Liver (tissue), 9 donors: ENCODE results near the gene KSR2. TPM values are rescaled to one million over a fixed set of nuclear protein-coding genes. Genes with fewer than 3 reads are reported as not detected.

Experiments
- DNase-seq: peaks from one replicate; pipeline ENCODE4 v3.0.0-alpha.2; 2017; ENCODE audit warnings: low spot score
- H3K27ac ChIP-seq, 2 donors: one replicate each; pipeline ENCODE4 v1.7.0; 2013; ENCODE audit warnings: inconsistent platforms in 2 of 2, low read length in 2 of 2, control low read depth in 1 of 2, low read depth in 1 of 2, mild to moderate bottlenecking in 1 of 2
- H3K27me3 ChIP-seq, 4 donors: one replicate each; pipeline versions ENCODE4 v1.6.1 to v1.7.0; 2013; ENCODE audit warnings: low read length in 3 of 4, inconsistent platforms in 1 of 4, mild to moderate bottlenecking in 1 of 4, moderate library complexity in 1 of 4; ENCODE audit not compliant: control insufficient read depth in 4 of 4, insufficient read depth in 4 of 4
- H3K36me3 ChIP-seq, 4 donors: one replicate each; pipeline versions ENCODE4 v1.6.1 to v1.7.0; 2013; ENCODE audit warnings: low read length in 3 of 4, mild to moderate bottlenecking in 3 of 4, low read depth in 1 of 4, moderate library complexity in 1 of 4; ENCODE audit not compliant: control insufficient read depth in 4 of 4, insufficient read depth in 3 of 4
- H3K4me1 ChIP-seq, 4 donors: one replicate each; pipeline versions ENCODE4 v1.6.1 to v1.7.0; 2013; ENCODE audit warnings: low read length in 3 of 4, mild to moderate bottlenecking in 3 of 4, moderate library complexity in 1 of 4; ENCODE audit not compliant: control insufficient read depth in 4 of 4, insufficient read depth in 4 of 4
- H3K4me3 ChIP-seq, 3 donors: one replicate each; pipeline versions ENCODE4 v1.6.1 to v1.7.0; 2013; ENCODE audit warnings: low read length in 3 of 3, control low read depth in 1 of 3, low read depth in 1 of 3, mild to moderate bottlenecking in 1 of 3
- H3K9ac ChIP-seq, 2 donors: one replicate each; pipeline ENCODE4 v1.7.0; 2013; ENCODE audit warnings: low read length in 2 of 2, mild to moderate bottlenecking in 2 of 2, moderate library complexity in 2 of 2, control low read depth in 1 of 2, low read depth in 1 of 2
- H3K9me3 ChIP-seq, 4 donors: one replicate each; pipeline versions ENCODE4 v1.6.1 to v1.7.0; 2013; ENCODE audit warnings: low read length in 3 of 4; ENCODE audit not compliant: control insufficient read depth in 4 of 4
- EGR1 ChIP-seq, 2 donors: IDR thresholded peaks; 2 replicates each; pipeline ENCODE4 v1.6.1; 2016 to 2018; ENCODE audit warnings: antibody characterized with exemption in 2 of 2, low read depth in 2 of 2
- FOXA1 ChIP-seq: IDR thresholded peaks from 2 replicates; pipeline ENCODE4 v1.6.1; 2016; ENCODE audit warnings: antibody characterized with exemption
- FOXA2 ChIP-seq: IDR thresholded peaks from 2 replicates; pipeline ENCODE4 v1.6.1; 2016; ENCODE audit warnings: antibody characterized with exemption
- GABPA ChIP-seq, 2 donors: IDR thresholded peaks in 1 of 2; conservative IDR thresholded peaks in 1 of 2; 2 replicates each; pipeline ENCODE4 v1.6.1; 2016; ENCODE audit warnings: antibody characterized with exemption in 2 of 2, mild to moderate bottlenecking in 1 of 2, moderate library complexity in 1 of 2
- HNF4A ChIP-seq, 2 donors: conservative IDR thresholded peaks; 2 replicates each; pipeline ENCODE4 v1.6.1; 2016; ENCODE audit warnings: antibody characterized with exemption in 2 of 2, mild to moderate bottlenecking in 2 of 2
- HNF4G ChIP-seq: IDR thresholded peaks from 2 replicates; pipeline ENCODE4 v1.6.1; 2016; ENCODE audit warnings: antibody characterized with exemption
- JUND ChIP-seq, 2 donors: IDR thresholded peaks; 2 replicates each; pipeline ENCODE4 v1.6.1; 2016; ENCODE audit warnings: antibody characterized with exemption in 2 of 2
- RAD21 ChIP-seq, 2 donors: IDR thresholded peaks; 2 replicates each; pipeline ENCODE4 v1.6.1; 2016; ENCODE audit warnings: antibody characterized with exemption in 2 of 2, mild to moderate bottlenecking in 2 of 2
- RXRA ChIP-seq, 2 donors: IDR thresholded peaks; 2 replicates each; pipeline ENCODE4 v1.6.1; 2017 to 2018; ENCODE audit warnings: antibody characterized with exemption in 2 of 2, mild to moderate bottlenecking in 1 of 2
- SP1 ChIP-seq: IDR thresholded peaks from 2 replicates; pipeline ENCODE4 v1.6.1; 2018; ENCODE audit warnings: antibody characterized with exemption, mild to moderate bottlenecking
- YY1 ChIP-seq: IDR thresholded peaks from 2 replicates; pipeline ENCODE4 v1.6.1; 2016; ENCODE audit warnings: antibody characterized with exemption, mild to moderate bottlenecking
- WGBS: extraction: QIAGEN DNeasy Blood & Tissue Kit; methylation state at CpG from one replicate; pipeline ENCODE4 v1.1.7; 2013; 5-methylcytosine and 5-hydroxymethylcytosine counted together
- polyA plus RNA-seq, 2 donors: library from polyadenylated mRNA; stranded (reverse) in 1 of 2; unstranded in 1 of 2; fragments of 200-250 nt in 1 of 2; fragments of >200 nt in 1 of 2; fragmentation: Nextera tagmentation in 1 of 2; extraction: Ambion mirVana in 1 of 2; gene quantifications; one replicate each; pipeline versions ENCODE4 v1.2.1 to v1.2.3, GENCODE V29; 2013 to 2015
- total RNA-seq, 2 donors: library from RNA; depleted of rRNA; stranded (reverse); fragments of >200 nt; gene quantifications; one replicate each; pipeline ENCODE4 v1.2.3, GENCODE V29; 2014
- TF ChIP-seq, protein P1 (sequence below): IDR thresholded peaks from 2 replicates; pipeline ENCODE4 v1.6.1; 2016; ENCODE audit warnings: antibody characterized with exemption
- TF ChIP-seq, protein P2 (sequence below): IDR thresholded peaks from 2 replicates; pipeline ENCODE4 v1.6.1; 2016; ENCODE audit warnings: antibody characterized with exemption
- TF ChIP-seq, protein P3 (sequence below): IDR thresholded peaks from 2 replicates; pipeline ENCODE4 v1.6.1; 2016; ENCODE audit warnings: antibody characterized with exemption, mild to moderate bottlenecking
- TF ChIP-seq, protein P4 (sequence below): IDR thresholded peaks from 2 replicates; pipeline ENCODE4 v1.6.1; 2016; ENCODE audit warnings: antibody characterized with exemption
- donor health status: healthy.
- donor health status: healthy.
- donor health status: healthy.
- donor health status: healthy.
- donor health status: healthy.

The KSR2 gene
- total and polyA plus RNA-seq, 4 donors, result under 0.01 to 0.02 (median under 0.01) TPM; not detected in 1

DNA sequence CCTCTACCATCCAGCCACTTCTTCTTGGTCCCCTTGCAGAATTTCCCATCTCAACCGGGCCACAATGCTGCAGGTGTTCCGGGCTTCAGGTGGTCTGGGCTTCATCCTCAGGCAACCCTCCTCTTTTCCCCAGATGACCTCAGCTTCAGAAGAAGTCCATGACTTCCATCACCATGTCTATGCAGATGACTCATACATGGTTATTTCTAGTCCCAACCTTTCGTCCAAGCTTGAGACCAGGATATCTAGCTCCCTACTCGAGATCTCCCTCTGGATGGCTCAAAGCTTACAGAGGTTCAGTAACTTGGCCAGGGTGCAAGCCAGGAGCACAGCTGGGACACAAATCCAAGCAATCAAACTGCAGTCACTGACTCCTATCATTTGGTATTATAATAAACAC, 452.8 kb downstream of the KSR2 start (continued):
- TF ChIP-seq, protein P1, sequence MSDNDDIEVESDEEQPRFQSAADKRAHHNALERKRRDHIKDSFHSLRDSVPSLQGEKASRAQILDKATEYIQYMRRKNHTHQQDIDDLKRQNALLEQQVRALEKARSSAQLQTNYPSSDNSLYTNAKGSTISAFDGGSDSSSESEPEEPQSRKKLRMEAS, result no peak
- TF ChIP-seq FOXA1 (no peak), HNF4G (no peak), YY1 (no peak), SP1 (no peak)

DNA sequence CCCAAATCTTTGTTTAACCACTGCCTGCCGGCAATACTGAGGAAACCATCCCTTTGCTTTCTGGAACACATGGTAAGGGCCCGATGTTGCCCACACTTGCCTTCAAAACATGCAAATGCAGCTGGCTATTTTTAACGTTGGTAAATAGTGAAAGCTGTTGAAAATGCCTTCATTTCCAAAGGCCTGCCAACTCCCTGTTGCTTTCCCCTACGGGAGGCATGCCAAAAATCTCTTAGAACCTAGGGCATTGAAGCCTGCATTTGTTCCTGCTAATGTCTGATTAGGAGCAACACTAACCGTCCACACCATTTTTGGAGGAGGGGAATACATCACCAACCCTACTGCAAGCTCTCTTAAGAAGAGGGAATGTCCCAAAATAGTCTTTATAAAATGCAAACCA, 454.8 kb downstream of the KSR2 start:
- no peak overlapping the region for H3K4me3 ChIP-seq
- no peak for DNase-seq
- 14% methylated on average over 5 of the region's 5 CpGs for WGBS

DNA sequence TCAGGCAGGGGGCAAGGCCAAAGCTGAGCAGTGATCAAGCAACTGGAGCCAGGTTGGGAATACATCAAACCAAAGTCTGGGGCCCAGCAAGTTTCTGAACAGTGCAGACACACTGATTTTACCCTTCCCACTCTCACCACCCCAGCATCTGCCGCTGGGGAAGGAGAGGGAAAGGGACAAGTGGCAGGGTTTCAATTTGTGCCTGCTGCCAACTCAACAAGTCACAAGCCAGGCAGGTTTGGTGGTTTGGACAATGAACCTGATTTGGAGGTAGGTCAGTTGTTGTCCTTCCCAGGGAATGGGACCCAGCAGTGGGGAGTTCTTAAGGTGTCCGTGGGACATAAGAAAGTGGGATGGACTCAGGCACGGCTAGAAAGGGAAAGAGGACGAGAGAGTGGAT, 455.4 kb downstream of the KSR2 start:
- TF ChIP-seq HNF4A (conservative IDR thresholded peaks at IDR 0.05) (peak; percentile 57 to 78), RXRA (IDR thresholded peaks at IDR 0.05) (peak; percentile 22 to 66), JUND (IDR thresholded peaks at IDR 0.05) (peak in 1 of 2 donors; percentile 17), EGR1 (IDR thresholded peaks at IDR 0.05; ENCODE audit: low read depth in 2 of 2) (no peak), RAD21 (IDR thresholded peaks at IDR 0.05) (peak; percentile 32 to 55)
- TF ChIP-seq, protein P2, sequence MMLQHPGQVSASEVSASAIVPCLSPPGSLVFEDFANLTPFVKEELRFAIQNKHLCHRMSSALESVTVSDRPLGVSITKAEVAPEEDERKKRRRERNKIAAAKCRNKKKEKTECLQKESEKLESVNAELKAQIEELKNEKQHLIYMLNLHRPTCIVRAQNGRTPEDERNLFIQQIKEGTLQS, result no peak
- TF ChIP-seq, protein P3, sequence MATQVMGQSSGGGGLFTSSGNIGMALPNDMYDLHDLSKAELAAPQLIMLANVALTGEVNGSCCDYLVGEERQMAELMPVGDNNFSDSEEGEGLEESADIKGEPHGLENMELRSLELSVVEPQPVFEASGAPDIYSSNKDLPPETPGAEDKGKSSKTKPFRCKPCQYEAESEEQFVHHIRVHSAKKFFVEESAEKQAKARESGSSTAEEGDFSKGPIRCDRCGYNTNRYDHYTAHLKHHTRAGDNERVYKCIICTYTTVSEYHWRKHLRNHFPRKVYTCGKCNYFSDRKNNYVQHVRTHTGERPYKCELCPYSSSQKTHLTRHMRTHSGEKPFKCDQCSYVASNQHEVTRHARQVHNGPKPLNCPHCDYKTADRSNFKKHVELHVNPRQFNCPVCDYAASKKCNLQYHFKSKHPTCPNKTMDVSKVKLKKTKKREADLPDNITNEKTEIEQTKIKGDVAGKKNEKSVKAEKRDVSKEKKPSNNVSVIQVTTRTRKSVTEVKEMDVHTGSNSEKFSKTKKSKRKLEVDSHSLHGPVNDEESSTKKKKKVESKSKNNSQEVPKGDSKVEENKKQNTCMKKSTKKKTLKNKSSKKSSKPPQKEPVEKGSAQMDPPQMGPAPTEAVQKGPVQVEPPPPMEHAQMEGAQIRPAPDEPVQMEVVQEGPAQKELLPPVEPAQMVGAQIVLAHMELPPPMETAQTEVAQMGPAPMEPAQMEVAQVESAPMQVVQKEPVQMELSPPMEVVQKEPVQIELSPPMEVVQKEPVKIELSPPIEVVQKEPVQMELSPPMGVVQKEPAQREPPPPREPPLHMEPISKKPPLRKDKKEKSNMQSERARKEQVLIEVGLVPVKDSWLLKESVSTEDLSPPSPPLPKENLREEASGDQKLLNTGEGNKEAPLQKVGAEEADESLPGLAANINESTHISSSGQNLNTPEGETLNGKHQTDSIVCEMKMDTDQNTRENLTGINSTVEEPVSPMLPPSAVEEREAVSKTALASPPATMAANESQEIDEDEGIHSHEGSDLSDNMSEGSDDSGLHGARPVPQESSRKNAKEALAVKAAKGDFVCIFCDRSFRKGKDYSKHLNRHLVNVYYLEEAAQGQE, result peak; percentile 29
- H3K9me3 ChIP-seq, result no peaks in the 10 kb centered on the region
- peak overlapping the region in 1 of 2 donors; percentile 5 for H3K9ac ChIP-seq
- no peaks in the 10 kb centered on the region for H3K27me3 ChIP-seq
- H3K4me1 ChIP-seq, result peaks cover 1 to 27% (median 24%) of the 10 kb centered on the region in 4 donors
- WGBS, result 37% methylated on average over 4 of the region's 4 CpGs
- no peak overlapping the region for H3K4me3 ChIP-seq
- DNase-seq, result no peak
- H3K27ac ChIP-seq, result peak overlapping the region; percentile 82
- no peaks in the 10 kb centered on the region for H3K36me3 ChIP-seq

More for the DNA sequence above, 454.8 kb downstream of the KSR2 start:
- H3K36me3 ChIP-seq, result no peaks in the 10 kb centered on the region
- peak in 1 of 2 donors; percentile 45 for TF ChIP-seq RAD21 (IDR thresholded peaks at IDR 0.05)
- TF ChIP-seq, protein P4, sequence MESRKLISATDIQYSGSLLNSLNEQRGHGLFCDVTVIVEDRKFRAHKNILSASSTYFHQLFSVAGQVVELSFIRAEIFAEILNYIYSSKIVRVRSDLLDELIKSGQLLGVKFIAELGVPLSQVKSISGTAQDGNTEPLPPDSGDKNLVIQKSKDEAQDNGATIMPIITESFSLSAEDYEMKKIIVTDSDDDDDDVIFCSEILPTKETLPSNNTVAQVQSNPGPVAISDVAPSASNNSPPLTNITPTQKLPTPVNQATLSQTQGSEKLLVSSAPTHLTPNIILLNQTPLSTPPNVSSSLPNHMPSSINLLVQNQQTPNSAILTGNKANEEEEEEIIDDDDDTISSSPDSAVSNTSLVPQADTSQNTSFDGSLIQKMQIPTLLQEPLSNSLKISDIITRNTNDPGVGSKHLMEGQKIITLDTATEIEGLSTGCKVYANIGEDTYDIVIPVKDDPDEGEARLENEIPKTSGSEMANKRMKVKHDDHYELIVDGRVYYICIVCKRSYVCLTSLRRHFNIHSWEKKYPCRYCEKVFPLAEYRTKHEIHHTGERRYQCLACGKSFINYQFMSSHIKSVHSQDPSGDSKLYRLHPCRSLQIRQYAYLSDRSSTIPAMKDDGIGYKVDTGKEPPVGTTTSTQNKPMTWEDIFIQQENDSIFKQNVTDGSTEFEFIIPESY, result no peak
- TF ChIP-seq GABPA (IDR thresholded peaks at IDR 0.05 in 1 of 2, conservative IDR thresholded peaks at IDR 0.05 in 1 of 2), result no peak
- peak in 1 of 2 donors; percentile 21 for TF ChIP-seq HNF4A (conservative IDR thresholded peaks at IDR 0.05)
- TF ChIP-seq RXRA (IDR thresholded peaks at IDR 0.05), result peak in 1 of 2 donors; percentile 20
- TF ChIP-seq, protein P1, result peak; percentile 43
- TF ChIP-seq FOXA1, result peak; percentile 57
- TF ChIP-seq, protein P2, result peak; percentile 28
- TF ChIP-seq YY1, result peak; percentile 25
- TF ChIP-seq HNF4G, result no peak
- peak; percentile 70 for TF ChIP-seq FOXA2
- peak; percentile 52 for TF ChIP-seq SP1
- no peaks in the 10 kb centered on the region for H3K9me3 ChIP-seq
- H3K27me3 ChIP-seq, result no peaks in the 10 kb centered on the region
- H3K27ac ChIP-seq, result peak overlapping the region; percentile 82
- H3K9ac ChIP-seq, result peak overlapping the region; percentile 5 to 22
- H3K4me1 ChIP-seq, result peaks cover 1 to 34% (median 30%) of the 10 kb centered on the region in 4 donors
